Ascending aorta (tissue), 2 donors: ENCODE data around the gene ZNF581. TPM values are rescaled to one million over a fixed set of nuclear protein-coding genes. Genes with fewer than 3 reads are reported as not detected.

Source experiments
- DNase-seq, 2 donors: peaks; one replicate each; pipeline ENCODE4 v3.0.0-alpha.2; 2019; ENCODE audit warnings: low spot score in 2 of 2
- H3K27ac ChIP-seq, 2 donors: fragments of 200-600 bp; sonication (generic); one replicate each; pipeline ENCODE4 v1.5.1; 2016 to 2017; ENCODE audit warnings: mild to moderate bottlenecking in 1 of 2
- H3K27me3 ChIP-seq: fragments of 200-600 bp; sonication (generic); one replicate; pipeline ENCODE4 v1.5.1; 2017
- H3K36me3 ChIP-seq, 2 donors: fragments of 200-600 bp; sonication (generic); one replicate each; pipeline ENCODE4 v1.5.1; 2016
- H3K4me1 ChIP-seq, 2 donors: fragments of 200-600 bp; sonication (generic); one replicate each; pipeline ENCODE4 v1.5.1; 2016 to 2017; ENCODE audit warnings: mild to moderate bottlenecking in 1 of 2
- H3K4me3 ChIP-seq, 2 donors: fragments of 200-600 bp; sonication (generic); one replicate each; pipeline ENCODE4 v1.5.1; 2016 to 2017; ENCODE audit warnings: mild to moderate bottlenecking in 1 of 2
- H3K9me3 ChIP-seq, 2 donors: fragments of 200-600 bp; sonication (generic); one replicate each; pipeline ENCODE4 v1.5.1; 2016
- intact Hi-C: fragments of 100-400 bp; cut with DNase I; formaldehyde crosslinking; loops from one replicate; pipeline ENCODE4 v1.15.1; 2023
- total RNA-seq: library from RNA; depleted of rRNA; stranded (reverse); fragments of >200 nt; gene quantifications from one replicate; pipeline ENCODE4 v1.1.0, GENCODE V29; 2016
- TF ChIP-seq, protein P1 (sequence below), 3 experiments: fragments of 200-600 bp in 2 of 3; fragments of 450-650 bp in 1 of 3; sonication (generic) in 2 of 3; IDR thresholded peaks; one replicate each; pipeline ENCODE4 v1.5.1; 2016 to 2019; ENCODE audit warnings: antibody characterized with exemption in 3 of 3, mild to moderate bottlenecking in 1 of 3, moderate library complexity in 1 of 3

ZNF581 gene
- total RNA-seq, 1 donor from 2014 or later = 12.1 TPM

- Histone ChIP-seq H3K4me1 (no peaks in the 10 kb centered on the region), H3K9me3 (no peaks in the 10 kb centered on the region), H3K27me3 (no peaks in the 10 kb centered on the region), H3K36me3 (peaks cover 90 to 96% of the 10 kb centered on the region in 2 donors), H3K27ac (no peak overlapping the region), H3K4me3 (no peak overlapping the region)
- DNase-seq = no peak
- TF ChIP-seq, protein P1, sequence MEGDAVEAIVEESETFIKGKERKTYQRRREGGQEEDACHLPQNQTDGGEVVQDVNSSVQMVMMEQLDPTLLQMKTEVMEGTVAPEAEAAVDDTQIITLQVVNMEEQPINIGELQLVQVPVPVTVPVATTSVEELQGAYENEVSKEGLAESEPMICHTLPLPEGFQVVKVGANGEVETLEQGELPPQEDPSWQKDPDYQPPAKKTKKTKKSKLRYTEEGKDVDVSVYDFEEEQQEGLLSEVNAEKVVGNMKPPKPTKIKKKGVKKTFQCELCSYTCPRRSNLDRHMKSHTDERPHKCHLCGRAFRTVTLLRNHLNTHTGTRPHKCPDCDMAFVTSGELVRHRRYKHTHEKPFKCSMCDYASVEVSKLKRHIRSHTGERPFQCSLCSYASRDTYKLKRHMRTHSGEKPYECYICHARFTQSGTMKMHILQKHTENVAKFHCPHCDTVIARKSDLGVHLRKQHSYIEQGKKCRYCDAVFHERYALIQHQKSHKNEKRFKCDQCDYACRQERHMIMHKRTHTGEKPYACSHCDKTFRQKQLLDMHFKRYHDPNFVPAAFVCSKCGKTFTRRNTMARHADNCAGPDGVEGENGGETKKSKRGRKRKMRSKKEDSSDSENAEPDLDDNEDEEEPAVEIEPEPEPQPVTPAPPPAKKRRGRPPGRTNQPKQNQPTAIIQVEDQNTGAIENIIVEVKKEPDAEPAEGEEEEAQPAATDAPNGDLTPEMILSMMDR (IDR thresholded peaks at IDR 0.05) = no peak
- intact Hi-C loops = no loop called here
Observed at GRCh38 chr19:55666343-55667005, 23.0 kb downstream of the ZNF581 start.

- Histone ChIP-seq H3K27ac (no peak overlapping the region), H3K36me3 (peaks cover 85 to 90% of the 10 kb centered on the region in 2 donors), H3K4me3 (no peak overlapping the region), H3K9me3 (no peaks in the 10 kb centered on the region), H3K27me3 (no peaks in the 10 kb centered on the region), H3K4me1 (no peaks in the 10 kb centered on the region)
- intact Hi-C loops = no loop called here
- DNase-seq = no peak
- TF ChIP-seq, protein P1 (IDR thresholded peaks at IDR 0.05) = no peak
Observed at GRCh38 chr19:55667006-55667381, 23.5 kb downstream of the ZNF581 start.

DNA sequence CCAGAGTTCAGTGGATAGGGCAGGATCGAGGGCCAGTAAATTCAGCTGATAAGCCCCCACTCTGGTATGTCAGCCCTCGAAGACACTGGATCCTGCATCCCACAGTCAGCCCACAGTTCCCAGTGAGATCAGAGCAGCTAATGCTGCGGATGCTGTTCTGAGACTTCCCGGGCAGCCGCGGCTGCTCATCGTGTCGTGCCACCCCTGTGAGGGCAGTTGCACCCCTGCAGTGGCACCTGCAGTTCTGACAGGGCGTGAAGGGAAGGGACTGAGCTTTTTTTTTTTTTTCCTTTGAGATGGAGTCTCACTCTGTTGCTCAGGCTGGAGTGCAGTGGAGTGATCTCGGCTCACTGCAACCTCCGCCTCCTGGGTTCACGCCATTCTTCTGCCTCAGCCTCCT lies 24.1 kb downstream of the ZNF581 start:
- TF ChIP-seq, protein P1 (IDR thresholded peaks at IDR 0.05) = no peak
- no peaks in the 10 kb centered on the region for H3K27me3 ChIP-seq
- no peak for DNase-seq
- no peaks in the 10 kb centered on the region for H3K9me3 ChIP-seq
- no peak overlapping the region for H3K27ac ChIP-seq
- no peak overlapping the region for H3K4me3 ChIP-seq
- peaks cover 79 to 85% of the 10 kb centered on the region in 2 donors for H3K36me3 ChIP-seq
- H3K4me1 ChIP-seq = no peaks in the 10 kb centered on the region
- intact Hi-C loops = no loop called here

GRCh38 chr19:55667958-55668357 lies 24.5 kb downstream of the ZNF581 start:
- TF ChIP-seq, protein P1 (IDR thresholded peaks at IDR 0.05) = no peak
- Histone ChIP-seq H3K9me3 (no peaks in the 10 kb centered on the region), H3K4me1 (no peaks in the 10 kb centered on the region), H3K27ac (no peak overlapping the region), H3K27me3 (no peaks in the 10 kb centered on the region), H3K4me3 (no peak overlapping the region), H3K36me3 (peaks cover 75 to 81% of the 10 kb centered on the region in 2 donors)
- no peak for DNase-seq
- intact Hi-C loops = no loop called here

GRCh38 chr19:55668603-55669348 lies 25.3 kb downstream of the ZNF581 start:
- DNase-seq = no peak
- Histone ChIP-seq H3K27ac (no peak overlapping the region), H3K27me3 (no peaks in the 10 kb centered on the region), H3K4me1 (no peaks in the 10 kb centered on the region), H3K36me3 (peaks cover 70 to 78% of the 10 kb centered on the region in 2 donors), H3K9me3 (no peaks in the 10 kb centered on the region), H3K4me3 (no peak overlapping the region)
- TF ChIP-seq, protein P1 (IDR thresholded peaks at IDR 0.05) = no peak
- intact Hi-C loops = no loop called here
